ENCODE results near the gene C1QC. TPM values are rescaled to one million over a fixed set of nuclear protein-coding genes. Genes with fewer than 3 reads are reported as not detected.

Gene C1QC
- total RNA-seq, 4 donors from 2014 or later = 9.7 to 153 (median 74.8) TPM

DNA sequence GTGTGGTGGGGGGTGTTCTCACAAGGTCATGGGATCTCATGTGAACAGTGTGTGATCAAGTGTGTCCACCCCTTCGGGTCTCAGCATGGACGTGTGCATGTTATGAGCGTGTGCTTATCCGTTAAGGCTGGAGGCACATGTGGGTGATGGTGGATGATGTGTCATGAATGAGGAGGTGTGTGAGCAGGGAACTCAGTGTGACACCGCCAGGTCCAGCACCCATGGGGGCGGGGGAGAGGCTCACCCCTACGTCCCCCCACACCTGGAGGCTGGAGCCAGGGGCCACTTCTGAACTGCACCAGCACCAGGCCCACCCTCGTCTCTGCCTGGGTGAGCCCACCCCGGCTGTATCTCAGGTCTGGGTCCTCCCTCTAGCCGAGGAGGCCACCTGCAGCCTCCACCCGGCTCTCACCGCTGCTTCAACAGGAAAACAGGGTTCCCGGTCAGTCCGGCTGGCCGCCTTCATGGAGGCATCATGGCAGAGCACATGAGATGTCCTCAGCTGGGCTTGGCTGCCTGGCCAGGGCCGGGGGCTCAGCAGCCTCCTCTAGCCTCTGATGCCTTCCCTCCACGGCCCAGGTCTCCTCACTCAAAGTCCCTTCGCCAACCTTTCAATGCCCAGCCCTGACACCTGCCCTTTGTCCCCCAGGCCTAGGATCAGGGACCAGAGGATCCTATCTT lies 41.2 kb upstream of the C1QC start:
- no peak for DNase-seq
- H3K36me3 ChIP-seq = no peaks in the 10 kb centered on the region
- 73 to 81% methylated on average over 8 to 14 of the region's 18 CpGs for WGBS, 2 donors
- no peak overlapping the region for H3K4me3 ChIP-seq
- H3K9me3 ChIP-seq = no peaks in the 10 kb centered on the region
- no peaks in the 10 kb centered on the region for H3K4me1 ChIP-seq
- intact Hi-C loops (cut with DNase I) = no loop called here
- peaks cover 0 to 96% (median 0%) of the 10 kb centered on the region in 4 donors for H3K27me3 ChIP-seq
- H3K27ac ChIP-seq = no peak overlapping the region
- TF ChIP-seq, protein P1, sequence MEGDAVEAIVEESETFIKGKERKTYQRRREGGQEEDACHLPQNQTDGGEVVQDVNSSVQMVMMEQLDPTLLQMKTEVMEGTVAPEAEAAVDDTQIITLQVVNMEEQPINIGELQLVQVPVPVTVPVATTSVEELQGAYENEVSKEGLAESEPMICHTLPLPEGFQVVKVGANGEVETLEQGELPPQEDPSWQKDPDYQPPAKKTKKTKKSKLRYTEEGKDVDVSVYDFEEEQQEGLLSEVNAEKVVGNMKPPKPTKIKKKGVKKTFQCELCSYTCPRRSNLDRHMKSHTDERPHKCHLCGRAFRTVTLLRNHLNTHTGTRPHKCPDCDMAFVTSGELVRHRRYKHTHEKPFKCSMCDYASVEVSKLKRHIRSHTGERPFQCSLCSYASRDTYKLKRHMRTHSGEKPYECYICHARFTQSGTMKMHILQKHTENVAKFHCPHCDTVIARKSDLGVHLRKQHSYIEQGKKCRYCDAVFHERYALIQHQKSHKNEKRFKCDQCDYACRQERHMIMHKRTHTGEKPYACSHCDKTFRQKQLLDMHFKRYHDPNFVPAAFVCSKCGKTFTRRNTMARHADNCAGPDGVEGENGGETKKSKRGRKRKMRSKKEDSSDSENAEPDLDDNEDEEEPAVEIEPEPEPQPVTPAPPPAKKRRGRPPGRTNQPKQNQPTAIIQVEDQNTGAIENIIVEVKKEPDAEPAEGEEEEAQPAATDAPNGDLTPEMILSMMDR (IDR thresholded peaks at IDR 0.05) = no peak
- TF ChIP-seq POLR2A (IDR thresholded peaks at IDR 0.05) = no peak

DNA sequence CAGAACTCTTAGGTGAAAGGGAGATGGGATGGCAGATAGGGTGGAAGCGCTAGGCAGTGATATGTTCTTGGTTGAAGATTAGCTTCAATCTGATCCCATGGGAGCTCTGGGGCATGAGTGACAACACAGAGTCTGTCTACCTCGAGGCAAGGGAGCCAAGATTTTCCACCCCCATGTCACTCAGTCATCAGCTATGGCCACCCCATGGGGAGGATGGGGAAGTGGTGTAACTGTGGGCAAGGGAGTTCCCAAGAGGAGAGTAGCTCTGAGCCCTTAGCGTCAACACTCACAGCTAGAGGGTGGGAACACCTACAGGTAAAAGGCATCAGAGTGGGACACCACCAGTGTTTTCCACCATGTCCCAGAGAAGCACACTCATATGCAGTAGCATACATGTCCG lies 37.3 kb upstream of the C1QC start:
- peaks cover 0 to 98% (median 0%) of the 10 kb centered on the region in 4 donors for H3K27me3 ChIP-seq
- no peak overlapping the region for H3K4me3 ChIP-seq
- intact Hi-C loops (cut with DNase I) = no loop called here
- H3K9me3 ChIP-seq = no peaks in the 10 kb centered on the region
- TF ChIP-seq, protein P1 (IDR thresholded peaks at IDR 0.05) = no peak
- TF ChIP-seq POLR2A (IDR thresholded peaks at IDR 0.05) = no peak
- no peak overlapping the region for H3K27ac ChIP-seq
- WGBS, 2 donors = 40 to 58% methylated on average over 4 of the region's 4 CpGs
- no peaks in the 10 kb centered on the region for H3K4me1 ChIP-seq
- DNase-seq = no peak
- H3K36me3 ChIP-seq = no peaks in the 10 kb centered on the region

DNA sequence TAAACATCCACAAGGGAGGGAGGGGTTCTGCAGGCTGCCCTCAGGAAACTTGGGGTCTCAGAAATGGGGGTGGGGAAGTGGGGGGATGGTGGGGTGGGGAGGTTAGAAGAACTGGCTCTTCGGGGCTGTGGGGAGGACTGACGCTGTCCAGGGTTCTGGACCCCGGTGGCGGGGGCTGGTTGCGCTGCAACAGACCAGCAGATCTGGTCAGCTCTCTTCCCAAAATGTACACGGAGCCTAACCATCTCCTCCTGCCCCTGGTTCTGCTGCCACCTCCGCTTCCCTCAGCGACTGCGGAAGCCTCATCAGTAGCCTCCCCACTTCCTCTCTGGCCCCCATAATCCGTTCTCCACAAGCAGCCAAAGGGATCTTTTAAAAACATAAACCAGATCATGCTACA lies 36.3 kb upstream of the C1QC start:
- WGBS, 2 donors = 11 to 19% methylated on average over 9 to 10 of the region's 10 CpGs
- intact Hi-C loops (cut with DNase I) = no loop called here
- Histone ChIP-seq H3K36me3 (no peaks in the 10 kb centered on the region), H3K27me3 (peaks cover 0 to 98% (median 0%) of the 10 kb centered on the region in 4 donors), H3K4me1 (no peaks in the 10 kb centered on the region), H3K4me3 (no peak overlapping the region), H3K9me3 (no peaks in the 10 kb centered on the region), H3K27ac (no peak overlapping the region)
- TF ChIP-seq, protein P1 (IDR thresholded peaks at IDR 0.05) = no peak
- TF ChIP-seq POLR2A (IDR thresholded peaks at IDR 0.05) = no peak
- no peak for DNase-seq

DNA sequence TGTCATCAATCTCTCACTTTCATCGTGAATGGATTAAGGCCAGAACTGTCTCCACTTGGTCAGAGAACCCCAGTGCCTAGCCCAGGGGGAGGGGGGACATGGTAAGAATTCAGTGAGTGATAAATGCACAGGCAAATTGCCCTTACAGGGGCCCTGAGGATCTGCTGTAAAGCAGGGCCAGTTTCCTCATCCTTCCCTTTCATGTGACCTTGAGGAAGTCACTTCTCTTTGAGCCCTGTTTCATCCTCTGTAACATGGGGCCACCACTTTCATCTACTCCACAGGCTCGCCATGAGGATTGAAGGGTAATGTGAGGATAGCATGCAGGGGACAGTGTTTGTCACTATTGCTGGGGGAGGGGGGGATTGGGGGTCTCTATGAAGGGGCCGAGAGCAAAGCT lies 35.1 kb upstream of the C1QC start:
- no peak for DNase-seq
- Histone ChIP-seq H3K27me3 (peaks cover 0 to 98% (median 0%) of the 10 kb centered on the region in 4 donors), H3K9me3 (no peaks in the 10 kb centered on the region), H3K4me1 (no peaks in the 10 kb centered on the region), H3K36me3 (no peaks in the 10 kb centered on the region), H3K4me3 (no peak overlapping the region), H3K27ac (no peak overlapping the region)
- 44 to 54% methylated on average over 2 of the region's 3 CpGs for WGBS, 2 donors
- intact Hi-C loops (cut with DNase I) = no loop called here
- TF ChIP-seq, protein P1 (IDR thresholded peaks at IDR 0.05) = no peak
- TF ChIP-seq POLR2A (IDR thresholded peaks at IDR 0.05) = no peak

DNA sequence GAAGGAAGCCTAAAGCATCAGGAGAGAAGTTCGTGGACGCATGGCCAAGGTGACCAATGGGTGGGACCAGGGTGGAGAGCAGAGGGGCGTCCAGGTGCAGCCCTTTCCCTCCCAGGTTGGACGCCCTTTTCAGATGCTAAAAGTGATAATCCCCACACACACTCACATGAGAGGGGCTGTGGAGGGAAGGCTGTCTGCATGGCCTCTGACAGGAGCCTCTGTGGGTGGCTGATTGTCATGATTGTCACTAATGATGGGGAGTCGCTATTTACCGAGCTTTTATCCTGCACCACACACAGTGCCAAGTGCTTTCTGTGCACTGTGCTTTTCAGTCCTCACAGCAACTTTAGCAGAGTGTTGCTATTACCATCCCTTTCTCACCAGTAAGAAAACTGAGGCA lies 34.1 kb upstream of the C1QC start:
- Histone ChIP-seq H3K4me3 (no peak overlapping the region), H3K36me3 (no peaks in the 10 kb centered on the region), H3K27me3 (peaks cover 0 to 98% (median 0%) of the 10 kb centered on the region in 4 donors), H3K4me1 (no peaks in the 10 kb centered on the region), H3K27ac (no peak overlapping the region), H3K9me3 (no peaks in the 10 kb centered on the region)
- WGBS, 2 donors = 9 to 13% methylated on average over 5 to 6 of the region's 6 CpGs
- DNase-seq = no peak
- TF ChIP-seq, protein P1 (IDR thresholded peaks at IDR 0.05) = no peak
- TF ChIP-seq POLR2A (IDR thresholded peaks at IDR 0.05) = no peak
- intact Hi-C loops (cut with DNase I) = no loop called here

All from esophagus squamous epithelium (tissue), 5 donors.